Suprapubic skin (tissue), 4 donors: ENCODE results near the gene UNC119B. TPM values are rescaled to one million over a fixed set of nuclear protein-coding genes. Genes with fewer than 3 reads are reported as not detected.

Source experiments
- DNase-seq, 2 donors: peaks; one replicate each; pipeline ENCODE4 v3.0.0-alpha.2; 2019; ENCODE audit warnings: low spot score in 2 of 2
- H3K27ac ChIP-seq: fragments of 200-600 bp; sonication (generic); one replicate; pipeline ENCODE4 v1.5.1; 2019
- H3K27me3 ChIP-seq: fragments of 200-600 bp; sonication (generic); one replicate; pipeline ENCODE4 v1.5.1; 2019
- H3K36me3 ChIP-seq: fragments of 200-600 bp; sonication (generic); one replicate; pipeline ENCODE4 v1.5.1; 2019
- H3K4me1 ChIP-seq: fragments of 200-600 bp; sonication (generic); one replicate; pipeline ENCODE4 v1.5.1; 2019
- H3K4me3 ChIP-seq: fragments of 200-600 bp; sonication (generic); one replicate; pipeline ENCODE4 v1.5.1; 2019; ENCODE audit warnings: mild to moderate bottlenecking
- H3K9me3 ChIP-seq: fragments of 200-600 bp; sonication (generic); one replicate; pipeline ENCODE4 v1.5.1; 2019
- EP300 ChIP-seq: sonication (generic); formaldehyde crosslinking; IDR thresholded peaks from one replicate; pipeline ENCODE4 v1.6.1; 2017; ENCODE audit warnings: antibody characterized with exemption
- POLR2A ChIP-seq, 2 donors: fragments of 450-650 bp; IDR thresholded peaks; one replicate each; pipeline ENCODE4 v1.6.1; 2017; ENCODE audit warnings: antibody characterized with exemption in 2 of 2, mild to moderate bottlenecking in 2 of 2, moderate library complexity in 2 of 2
- POLR2AphosphoS5 ChIP-seq, 3 donors: sonication (generic); formaldehyde crosslinking; IDR thresholded peaks; one replicate each; pipeline ENCODE4 v1.6.1; 2017; ENCODE audit warnings: antibody characterized with exemption in 3 of 3
- WGBS: methylation state at CpG from one replicate; pipeline ENCODE4 v1.1.5; 2018; 5-methylcytosine and 5-hydroxymethylcytosine counted together
- total RNA-seq, 4 donors: library from RNA; depleted of rRNA; stranded (reverse); fragments of >200 nt; gene quantifications; one replicate each; pipeline ENCODE4 v1.1.0, GENCODE V29; 2016
- TF ChIP-seq, protein P1 (sequence below), 2 donors: fragments of 200-600 bp in 1 of 2; fragments of 450-650 bp in 1 of 2; sonication (generic) in 1 of 2; IDR thresholded peaks; one replicate each; pipeline ENCODE4 v1.5.1; 2016 to 2019; ENCODE audit warnings: antibody characterized with exemption in 2 of 2, mild to moderate bottlenecking in 1 of 2, moderate library complexity in 1 of 2

The UNC119B gene
- total RNA-seq, 4 donors from 2014 or later, result 14.2 to 27.6 (median 19.3) TPM

DNA sequence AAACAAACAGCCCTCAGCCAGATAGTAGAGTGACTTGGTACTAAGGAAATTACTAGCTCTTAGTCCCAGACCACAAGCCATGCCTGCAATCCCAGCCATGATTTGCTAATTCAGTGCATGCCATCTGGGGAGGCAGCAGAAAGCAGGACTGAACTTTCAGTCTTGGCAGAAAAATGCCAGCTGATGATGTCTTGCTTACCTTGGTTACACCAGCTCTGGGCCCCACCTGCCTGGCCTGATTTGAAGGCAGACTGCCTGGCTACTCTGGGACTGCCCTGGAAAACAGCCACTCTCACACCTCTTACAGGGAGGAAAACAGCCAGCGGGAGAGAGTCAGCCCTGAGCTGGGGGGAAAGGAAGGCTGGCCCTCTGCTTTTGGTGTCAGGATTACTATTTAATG lies 4.6 kb upstream of the UNC119B start:
- TF ChIP-seq POLR2AphosphoS5 (IDR thresholded peaks at IDR 0.05) (no peak), EP300 (no peak)
- Histone ChIP-seq H3K36me3 (peaks cover 31% of the 10 kb centered on the region), H3K27ac (no peak overlapping the region), H3K4me1 (peaks cover 5% of the 10 kb centered on the region), H3K27me3 (no peaks in the 10 kb centered on the region), H3K9me3 (no peaks in the 10 kb centered on the region), H3K4me3 (no peak overlapping the region)
- DNase-seq, result no peak
- WGBS, result 86% methylated on average over 1 of the region's 1 CpG

DNA sequence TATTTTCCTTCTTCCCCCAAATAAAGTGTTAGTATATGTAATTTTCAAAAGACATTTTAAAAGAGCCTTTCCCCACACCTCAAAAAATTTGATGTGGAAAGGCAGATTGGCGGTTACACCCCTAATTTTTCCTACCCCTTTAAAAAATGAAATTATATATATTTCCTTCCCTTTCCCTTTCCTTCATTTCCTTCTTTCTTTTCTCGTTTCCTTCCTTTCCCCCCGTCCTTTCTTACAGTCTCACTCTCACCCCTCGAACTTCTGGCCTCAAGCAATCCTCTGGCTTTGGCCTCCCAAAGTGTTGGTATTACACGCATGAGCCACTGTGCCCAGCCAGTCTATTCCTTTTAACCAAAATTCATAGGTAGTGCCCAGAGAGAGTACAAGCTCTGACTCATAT lies 4.2 kb upstream of the UNC119B start:
- DNase-seq, result no peak
- WGBS, result 78% methylated on average over 5 of the region's 5 CpGs
- Histone ChIP-seq H3K4me3 (no peak overlapping the region), H3K9me3 (no peaks in the 10 kb centered on the region), H3K4me1 (peaks cover 7% of the 10 kb centered on the region), H3K36me3 (peaks cover 27% of the 10 kb centered on the region), H3K27me3 (no peaks in the 10 kb centered on the region), H3K27ac (no peak overlapping the region)
- no peak for TF ChIP-seq POLR2A (IDR thresholded peaks at IDR 0.05)
- TF ChIP-seq, protein P1, sequence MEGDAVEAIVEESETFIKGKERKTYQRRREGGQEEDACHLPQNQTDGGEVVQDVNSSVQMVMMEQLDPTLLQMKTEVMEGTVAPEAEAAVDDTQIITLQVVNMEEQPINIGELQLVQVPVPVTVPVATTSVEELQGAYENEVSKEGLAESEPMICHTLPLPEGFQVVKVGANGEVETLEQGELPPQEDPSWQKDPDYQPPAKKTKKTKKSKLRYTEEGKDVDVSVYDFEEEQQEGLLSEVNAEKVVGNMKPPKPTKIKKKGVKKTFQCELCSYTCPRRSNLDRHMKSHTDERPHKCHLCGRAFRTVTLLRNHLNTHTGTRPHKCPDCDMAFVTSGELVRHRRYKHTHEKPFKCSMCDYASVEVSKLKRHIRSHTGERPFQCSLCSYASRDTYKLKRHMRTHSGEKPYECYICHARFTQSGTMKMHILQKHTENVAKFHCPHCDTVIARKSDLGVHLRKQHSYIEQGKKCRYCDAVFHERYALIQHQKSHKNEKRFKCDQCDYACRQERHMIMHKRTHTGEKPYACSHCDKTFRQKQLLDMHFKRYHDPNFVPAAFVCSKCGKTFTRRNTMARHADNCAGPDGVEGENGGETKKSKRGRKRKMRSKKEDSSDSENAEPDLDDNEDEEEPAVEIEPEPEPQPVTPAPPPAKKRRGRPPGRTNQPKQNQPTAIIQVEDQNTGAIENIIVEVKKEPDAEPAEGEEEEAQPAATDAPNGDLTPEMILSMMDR (IDR thresholded peaks at IDR 0.05), result no peak
- no peak for TF ChIP-seq POLR2AphosphoS5 (IDR thresholded peaks at IDR 0.05)
- TF ChIP-seq EP300, result no peak

DNA sequence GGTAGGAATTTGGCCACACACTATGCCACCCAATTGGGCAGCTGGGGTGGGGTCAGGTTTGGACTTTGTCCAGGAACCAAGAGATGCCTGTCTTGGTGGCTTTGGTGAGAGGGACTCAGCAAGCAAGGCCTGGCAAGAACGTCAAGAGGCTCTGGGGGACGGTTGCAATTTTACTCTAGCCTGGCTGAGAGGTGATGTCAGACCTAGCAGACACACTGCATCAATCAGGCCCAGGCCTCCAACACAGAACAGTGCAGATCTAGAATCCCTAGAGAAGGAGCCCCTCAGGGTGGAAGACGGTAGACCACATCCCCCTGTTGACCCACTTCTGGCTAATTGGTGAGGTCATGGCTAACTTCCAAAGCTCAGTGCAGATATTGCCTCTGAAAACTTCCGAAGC lies 1.6 kb upstream of the UNC119B start:
- WGBS, result 73% methylated on average over 4 of the region's 4 CpGs
- no peak overlapping the region for H3K27ac ChIP-seq
- H3K4me1 ChIP-seq, result peaks cover 24% of the 10 kb centered on the region
- TF ChIP-seq POLR2A (IDR thresholded peaks at IDR 0.05), result no peak
- TF ChIP-seq POLR2AphosphoS5 (IDR thresholded peaks at IDR 0.05), result no peak
- peaks cover 7% of the 10 kb centered on the region for H3K36me3 ChIP-seq
- H3K4me3 ChIP-seq, result no peak overlapping the region
- DNase-seq, result no peak
- H3K27me3 ChIP-seq, result no peaks in the 10 kb centered on the region
- no peaks in the 10 kb centered on the region for H3K9me3 ChIP-seq

DNA sequence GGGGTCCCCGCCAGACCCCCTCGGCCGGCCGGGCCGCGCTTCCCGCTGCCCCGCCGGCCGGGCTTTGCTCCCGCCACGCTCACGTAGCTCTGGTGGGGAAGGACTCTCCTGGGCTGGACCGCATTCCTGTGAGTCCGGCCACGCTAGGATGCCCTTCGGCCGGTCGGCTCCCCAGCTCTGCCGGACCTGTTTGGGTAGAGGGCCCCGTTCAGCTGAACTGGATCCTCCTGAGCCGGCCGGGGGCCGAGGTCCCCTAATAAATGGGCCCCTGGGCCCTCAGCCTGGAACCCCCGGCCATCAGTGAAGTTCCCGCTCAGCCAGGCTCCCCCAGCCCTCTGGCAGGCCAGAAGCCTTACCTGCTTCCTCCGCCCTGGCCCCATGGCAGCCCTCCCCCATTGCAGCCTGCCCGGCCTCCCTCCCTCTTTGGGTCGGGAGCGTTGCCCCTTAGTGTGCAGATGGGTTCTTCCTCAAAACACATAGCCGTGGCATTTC lies 593 bp downstream of the UNC119B start:
- Histone ChIP-seq H3K9me3 (no peaks in the 10 kb centered on the region), H3K4me3 (peak overlapping the region; percentile 96), H3K36me3 (peaks cover 24% of the 10 kb centered on the region), H3K27me3 (no peaks in the 10 kb centered on the region), H3K4me1 (peaks cover 28% of the 10 kb centered on the region), H3K27ac (peak overlapping the region; percentile 78)
- 0% methylated on average over 26 of the region's 31 CpGs for WGBS
- DNase-seq, result no peak
- TF ChIP-seq POLR2A (IDR thresholded peaks at IDR 0.05) (no peak), EP300 (no peak), POLR2AphosphoS5 (IDR thresholded peaks at IDR 0.05) (no peak)
- TF ChIP-seq, protein P1 (IDR thresholded peaks at IDR 0.05), result no peak

DNA sequence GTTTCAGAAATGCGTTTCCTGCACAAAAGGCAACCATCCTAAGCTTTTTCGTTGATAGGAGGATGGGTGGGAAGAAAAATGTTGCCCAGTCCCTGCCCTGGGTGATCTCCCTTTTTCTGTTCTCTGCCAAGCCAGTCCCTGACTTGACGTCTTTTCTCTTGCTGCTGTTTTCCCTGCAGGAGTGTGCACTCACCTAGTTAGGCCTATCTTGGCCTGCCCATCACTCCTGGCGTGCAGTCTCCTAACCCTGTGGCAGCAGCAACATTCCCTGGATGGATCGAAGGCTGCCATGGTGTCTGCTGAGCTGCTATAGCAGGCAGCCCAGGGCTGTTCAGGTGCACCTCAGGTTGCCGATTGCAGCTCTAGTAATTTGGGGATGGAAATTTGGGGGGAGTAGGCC lies 1.2 kb downstream of the UNC119B start:
- Histone ChIP-seq H3K27ac (no peak overlapping the region), H3K36me3 (peaks cover 29% of the 10 kb centered on the region), H3K4me1 (peaks cover 28% of the 10 kb centered on the region), H3K9me3 (no peaks in the 10 kb centered on the region), H3K4me3 (peak overlapping the region; percentile 96), H3K27me3 (no peaks in the 10 kb centered on the region)
- TF ChIP-seq POLR2AphosphoS5 (IDR thresholded peaks at IDR 0.05) (no peak), EP300 (no peak)
- WGBS, result 20% methylated on average over 6 of the region's 6 CpGs
- DNase-seq, result no peak

DNA sequence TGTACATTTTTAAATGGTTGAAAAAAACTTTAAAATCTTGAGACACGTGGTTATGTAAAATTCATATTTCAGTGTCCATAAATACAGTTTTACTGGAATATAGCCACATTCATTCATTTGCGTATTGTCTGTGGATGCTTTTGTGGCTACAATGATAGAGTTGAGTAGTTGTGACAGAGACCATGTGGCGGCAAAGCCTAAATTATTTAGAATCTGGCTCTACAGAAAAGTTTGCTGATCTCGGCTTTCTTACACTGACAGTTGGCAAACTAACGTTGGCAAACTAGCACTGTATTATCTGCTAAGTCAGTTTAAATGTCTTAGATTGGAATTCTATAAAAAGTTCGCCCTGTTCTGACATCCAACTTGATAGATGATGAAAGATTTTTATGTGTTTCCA lies 2.4 kb downstream of the UNC119B start:
- H3K27ac ChIP-seq, result no peak overlapping the region
- 69% methylated on average over 6 of the region's 6 CpGs for WGBS
- no peaks in the 10 kb centered on the region for H3K9me3 ChIP-seq
- no peaks in the 10 kb centered on the region for H3K27me3 ChIP-seq
- TF ChIP-seq EP300 (no peak), POLR2A (IDR thresholded peaks at IDR 0.05) (no peak), POLR2AphosphoS5 (IDR thresholded peaks at IDR 0.05) (no peak)
- TF ChIP-seq, protein P1 (IDR thresholded peaks at IDR 0.05), result no peak
- peaks cover 28% of the 10 kb centered on the region for H3K4me1 ChIP-seq
- H3K4me3 ChIP-seq, result no peak overlapping the region
- no peak for DNase-seq
- H3K36me3 ChIP-seq, result peaks cover 41% of the 10 kb centered on the region
